Raji (cell line): ENCODE measurements around the gene PAH.

ENCODE experiments used
- POLR2A ChIP-seq: IDR thresholded peaks from 2 replicates; pipeline ENCODE4 v1.6.1; 2011; ENCODE audit warnings: low read depth, low read length, control low read depth; ENCODE audit not compliant: insufficient read depth

PAH gene

DNA sequence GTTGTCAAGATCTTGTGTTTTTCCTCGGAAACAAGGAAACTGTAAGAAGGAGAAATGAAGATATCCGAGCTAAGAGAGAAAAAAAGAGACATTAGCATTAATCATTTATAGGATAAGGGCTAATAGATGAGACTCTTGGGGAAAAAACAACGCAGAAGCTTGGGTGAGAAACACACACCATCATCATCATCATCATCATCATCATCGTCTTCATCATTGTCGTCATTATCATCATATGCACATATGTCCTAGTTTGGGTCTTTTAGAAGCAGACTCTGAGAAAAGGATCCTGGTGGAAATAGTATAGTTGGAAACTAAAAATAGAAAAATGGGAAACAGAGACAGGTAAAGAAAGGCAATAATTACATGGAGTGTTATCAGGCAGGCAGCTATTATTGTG lies 95.9 kb downstream of the PAH start:
- no peak for TF ChIP-seq POLR2A

DNA sequence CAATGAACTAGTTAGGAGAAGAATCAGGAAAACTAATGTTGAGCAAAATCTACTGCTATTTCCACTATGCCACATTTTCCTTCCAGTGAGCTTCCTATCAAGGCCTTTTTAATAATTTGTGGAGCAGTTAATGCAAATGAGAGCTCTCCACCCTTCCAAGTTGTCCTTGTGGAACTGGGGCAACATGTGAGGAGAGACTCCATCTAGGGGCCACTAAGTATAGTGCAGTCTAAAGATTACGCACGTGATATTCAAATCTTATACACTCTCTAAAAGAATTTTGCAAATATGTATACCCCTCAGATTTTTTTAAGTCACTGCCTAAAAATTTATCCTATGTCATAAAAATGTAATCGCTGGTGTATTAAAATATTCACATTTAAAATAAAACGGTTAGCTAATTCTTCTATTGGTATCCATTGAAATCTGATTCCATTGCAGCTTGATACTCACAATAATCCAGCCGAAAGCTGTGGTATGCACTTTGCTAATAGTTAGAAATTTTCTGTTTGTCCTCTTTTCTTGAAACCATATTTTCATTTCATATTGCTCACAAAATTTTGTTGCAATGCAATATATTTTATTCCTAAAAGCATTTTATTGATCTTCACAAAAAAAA lies 100.1 kb downstream of the PAH start:
- no peak for TF ChIP-seq POLR2A

DNA sequence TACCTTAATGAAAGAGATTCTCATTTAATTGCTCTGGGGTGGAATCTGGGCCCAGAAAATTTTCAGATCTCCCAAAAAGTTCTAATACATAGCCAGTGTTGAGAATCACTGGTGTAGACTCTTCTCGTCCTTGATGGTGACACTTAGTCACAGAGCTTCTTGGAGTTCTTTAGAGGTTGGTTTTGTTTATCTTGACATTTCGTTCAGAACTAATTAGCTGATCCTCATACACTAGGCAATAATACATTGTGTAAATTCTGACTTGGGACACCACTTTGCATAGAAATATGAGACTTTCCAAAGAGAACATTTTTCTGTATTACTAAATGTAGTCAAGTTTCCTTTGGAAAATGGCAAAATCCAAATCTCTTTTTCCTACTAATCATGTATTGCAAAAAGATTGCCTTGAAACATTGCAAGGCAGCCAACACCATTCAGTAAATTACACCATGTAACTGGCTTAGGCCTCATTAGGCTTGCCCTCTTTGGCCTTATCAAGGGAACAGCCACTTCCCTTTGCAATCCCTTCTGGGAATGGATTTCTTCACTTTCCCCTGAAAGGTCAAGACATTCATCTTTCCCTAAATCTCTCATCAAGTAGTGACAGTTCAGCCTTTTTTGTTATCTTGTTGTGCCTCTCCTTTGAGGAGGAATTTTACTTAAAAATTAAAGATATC lies 102.2 kb downstream of the PAH start:
- no peak for TF ChIP-seq POLR2A

DNA sequence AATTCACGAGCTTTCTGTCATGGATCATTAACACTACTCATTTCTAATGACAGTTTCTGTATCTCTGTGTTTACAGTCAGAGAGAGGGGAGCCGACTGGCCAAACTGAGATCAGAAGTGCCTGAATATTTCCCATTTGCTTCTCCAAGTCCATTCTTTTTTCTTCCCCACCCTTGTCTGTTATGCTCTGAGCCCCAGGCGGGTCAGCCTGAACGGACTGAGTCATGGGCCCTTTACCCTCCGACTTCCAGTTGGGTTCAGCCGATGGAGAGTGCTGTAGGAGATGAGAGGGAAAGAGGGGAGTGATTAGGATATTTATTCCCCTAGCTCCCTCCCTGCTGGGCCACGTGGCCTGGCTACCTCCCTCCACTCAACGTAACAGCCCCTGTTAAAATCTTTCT lies 104.7 kb downstream of the PAH start:
- no peak for TF ChIP-seq POLR2A

DNA sequence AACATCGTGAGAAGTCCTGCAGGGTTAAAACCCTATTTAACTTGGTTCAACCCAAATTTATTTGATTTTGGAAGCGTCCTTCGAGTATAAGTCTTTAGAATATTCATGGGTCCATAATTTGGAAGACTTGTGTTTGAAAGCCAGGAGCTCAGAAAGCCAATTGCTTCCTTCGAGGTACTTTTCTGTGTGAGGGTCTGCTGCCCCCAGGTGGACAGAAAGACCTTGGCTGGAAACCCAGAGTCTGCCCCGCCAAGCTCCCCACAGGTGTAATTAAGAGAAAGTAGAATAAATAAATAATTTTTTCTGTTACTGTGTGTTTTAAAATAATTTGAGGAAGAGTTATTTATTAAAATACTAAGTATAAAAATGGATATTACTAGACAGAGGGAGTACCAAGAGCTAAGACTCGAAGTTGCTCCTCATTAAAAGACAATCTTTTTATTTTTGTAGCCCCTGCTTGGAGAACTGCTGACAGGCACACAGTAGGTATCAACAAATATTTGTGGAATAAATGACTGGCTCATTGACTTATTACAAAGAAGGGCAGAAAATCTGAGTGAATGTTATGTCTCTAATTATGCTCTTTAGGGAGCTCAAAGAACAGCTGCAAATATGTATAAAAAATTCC lies 105.8 kb downstream of the PAH start:
- TF ChIP-seq POLR2A: no peak

DNA sequence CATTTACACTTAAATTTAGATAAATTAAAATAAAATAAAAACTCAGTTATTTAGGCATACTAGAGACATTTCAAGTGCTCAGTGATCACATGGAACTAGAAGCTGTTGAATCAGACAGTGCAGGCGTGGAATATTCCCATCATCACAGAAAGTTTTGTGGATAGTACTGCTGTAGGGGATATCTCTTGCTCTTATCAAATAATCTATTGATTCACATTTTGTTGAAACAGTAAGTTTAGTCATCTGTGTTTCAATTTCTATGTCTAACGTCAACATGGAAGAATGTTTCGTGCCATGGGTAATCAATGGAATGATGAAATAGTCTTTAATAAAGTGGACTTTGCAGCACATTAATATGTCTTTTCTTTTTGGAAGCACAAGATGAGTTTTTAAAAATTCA lies 108.6 kb downstream of the PAH start:
- TF ChIP-seq POLR2A: no peak

DNA sequence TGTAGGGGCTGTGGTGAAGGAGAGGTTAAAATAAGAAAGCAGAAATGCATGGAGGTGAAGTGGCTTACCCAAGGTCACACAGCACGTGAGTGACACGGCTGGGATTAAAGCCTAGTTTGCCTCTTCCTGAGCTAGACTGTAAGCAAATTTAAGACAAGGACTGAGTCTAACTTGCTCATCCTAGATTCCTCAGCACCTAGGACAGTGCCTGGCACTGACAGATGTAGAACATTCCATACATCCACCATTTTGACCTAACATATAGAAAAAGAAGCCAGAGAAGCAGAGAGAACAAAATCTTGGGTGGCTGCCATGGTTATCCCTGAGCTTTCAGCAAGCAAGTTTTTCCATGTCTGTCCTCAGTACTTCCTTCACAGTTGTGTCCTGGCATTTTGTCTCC lies 110.5 kb downstream of the PAH start:
- TF ChIP-seq POLR2A: no peak

DNA sequence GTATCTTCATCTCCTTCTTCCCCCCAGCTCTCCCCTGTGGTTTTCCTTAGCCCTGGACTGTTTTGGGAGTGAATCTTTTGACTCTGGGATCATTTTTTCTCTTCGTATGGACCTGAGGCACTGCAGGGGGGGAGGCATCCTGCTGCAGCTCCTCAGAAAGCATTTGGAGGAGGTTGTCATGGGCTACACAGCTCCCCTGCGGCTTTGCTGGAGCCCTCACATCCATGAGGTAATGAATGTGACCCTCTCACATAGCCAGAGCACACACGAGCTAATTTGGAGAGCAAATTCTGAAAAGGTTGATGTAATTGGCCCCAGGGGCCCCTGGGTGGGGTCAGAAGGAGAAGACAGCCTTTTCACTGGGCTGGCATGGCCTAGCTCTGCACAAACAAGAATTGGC lies 110.9 kb downstream of the PAH start:
- TF ChIP-seq POLR2A: no peak

DNA sequence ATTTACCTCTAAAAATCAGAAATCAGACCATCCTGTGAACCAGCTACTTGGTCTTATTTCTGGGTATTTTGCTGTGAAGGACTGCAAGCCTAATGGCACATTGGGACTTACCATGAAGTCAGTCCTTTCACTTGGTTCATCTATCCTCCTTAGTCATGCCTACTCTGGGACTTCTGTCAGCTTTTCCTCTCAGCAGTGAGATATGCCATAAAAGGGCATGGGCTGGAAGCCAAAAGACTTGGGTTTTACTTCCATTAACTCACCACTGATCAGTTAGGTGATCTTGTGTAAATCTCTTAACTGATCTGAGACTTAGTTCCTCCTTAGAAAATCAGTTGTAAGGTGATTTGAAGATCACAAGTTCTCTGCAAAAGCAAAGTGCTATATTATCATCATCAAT lies 116.5 kb downstream of the PAH start:
- TF ChIP-seq POLR2A: no peak

DNA sequence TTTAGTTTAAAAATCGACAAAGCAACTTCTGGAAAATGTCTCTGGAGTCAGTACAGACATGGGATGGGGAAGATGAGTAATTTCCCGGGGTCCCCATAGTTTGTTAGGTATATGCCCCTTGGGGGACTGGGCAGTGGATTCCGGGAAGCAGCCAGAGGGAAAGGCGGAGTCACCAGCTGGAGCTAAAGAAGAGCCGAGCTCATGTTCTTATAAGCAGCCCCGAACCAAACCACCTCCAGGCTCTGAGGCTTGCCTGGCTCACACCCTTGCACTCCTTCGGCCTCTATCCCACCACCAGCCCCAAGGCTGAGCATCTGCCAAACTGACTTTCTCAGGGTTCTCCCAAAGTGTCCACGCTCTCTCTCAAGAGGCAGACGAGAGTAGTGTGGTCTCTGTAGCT lies 117.8 kb downstream of the PAH start:
- TF ChIP-seq POLR2A: no peak

DNA sequence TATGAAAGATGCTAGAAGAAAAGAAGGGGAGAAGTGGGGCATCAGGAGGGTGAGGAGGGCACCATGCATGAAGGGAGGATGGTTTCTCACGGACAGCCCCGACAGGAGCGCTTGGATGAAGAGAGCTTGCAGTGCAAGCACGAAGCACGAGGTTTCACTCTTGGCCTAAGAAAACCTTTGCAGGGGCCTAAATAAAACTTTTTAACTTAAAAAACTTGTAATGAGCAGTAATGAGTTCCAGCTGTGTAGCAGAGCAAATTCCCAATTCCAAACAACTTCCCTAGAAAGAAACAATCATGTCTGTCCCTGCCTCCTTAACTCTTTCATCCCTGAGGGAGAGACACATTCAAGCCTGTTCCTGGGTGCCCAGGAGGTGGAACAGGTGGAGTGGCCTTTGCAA lies 119.5 kb downstream of the PAH start:
- TF ChIP-seq POLR2A: no peak

DNA sequence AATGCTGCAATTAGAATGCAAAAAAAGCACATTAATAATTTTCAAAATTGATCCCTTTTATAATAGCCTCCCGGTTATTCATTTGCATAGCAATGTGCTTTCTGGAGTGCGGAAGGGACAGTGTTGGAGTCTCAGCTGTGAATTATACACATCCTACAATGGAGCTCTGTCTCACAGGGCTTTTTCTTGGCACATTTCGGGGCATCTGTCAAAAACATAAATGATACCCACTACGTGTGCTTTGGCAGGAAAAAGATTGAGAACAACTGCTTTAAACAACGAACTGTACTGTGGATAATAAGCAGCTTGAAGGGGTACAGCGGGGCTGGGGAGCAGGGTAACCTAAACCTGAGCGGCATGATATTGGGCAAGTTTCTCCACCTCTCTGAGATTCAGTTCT lies 123.1 kb downstream of the PAH start:
- no peak for TF ChIP-seq POLR2A
